ENCODE results near the gene IMPA2.

The IMPA2 gene

DNA sequence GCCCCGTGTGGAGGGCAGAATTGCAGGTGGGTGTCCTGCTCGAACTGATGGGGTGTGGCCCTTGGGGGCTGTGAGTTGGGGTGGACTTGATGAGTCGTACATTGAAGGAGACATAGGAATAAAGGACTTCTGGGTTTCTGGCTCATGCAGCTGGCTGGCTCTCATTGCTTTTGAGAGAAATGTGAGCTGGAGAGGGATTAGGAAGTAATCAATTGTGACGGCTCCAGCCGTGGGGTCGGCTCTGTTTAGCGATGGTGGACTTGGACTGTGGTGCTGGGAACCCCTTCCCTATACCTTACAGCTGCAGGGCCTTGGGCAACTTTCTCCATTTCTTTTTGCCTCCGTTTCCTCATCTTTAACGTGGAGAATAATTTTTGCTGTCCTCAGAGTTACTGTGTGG is 9.2 kb downstream of the IMPA2 start:
- DNase-seq (ENCODE audit: low spot score): no peak

DNA sequence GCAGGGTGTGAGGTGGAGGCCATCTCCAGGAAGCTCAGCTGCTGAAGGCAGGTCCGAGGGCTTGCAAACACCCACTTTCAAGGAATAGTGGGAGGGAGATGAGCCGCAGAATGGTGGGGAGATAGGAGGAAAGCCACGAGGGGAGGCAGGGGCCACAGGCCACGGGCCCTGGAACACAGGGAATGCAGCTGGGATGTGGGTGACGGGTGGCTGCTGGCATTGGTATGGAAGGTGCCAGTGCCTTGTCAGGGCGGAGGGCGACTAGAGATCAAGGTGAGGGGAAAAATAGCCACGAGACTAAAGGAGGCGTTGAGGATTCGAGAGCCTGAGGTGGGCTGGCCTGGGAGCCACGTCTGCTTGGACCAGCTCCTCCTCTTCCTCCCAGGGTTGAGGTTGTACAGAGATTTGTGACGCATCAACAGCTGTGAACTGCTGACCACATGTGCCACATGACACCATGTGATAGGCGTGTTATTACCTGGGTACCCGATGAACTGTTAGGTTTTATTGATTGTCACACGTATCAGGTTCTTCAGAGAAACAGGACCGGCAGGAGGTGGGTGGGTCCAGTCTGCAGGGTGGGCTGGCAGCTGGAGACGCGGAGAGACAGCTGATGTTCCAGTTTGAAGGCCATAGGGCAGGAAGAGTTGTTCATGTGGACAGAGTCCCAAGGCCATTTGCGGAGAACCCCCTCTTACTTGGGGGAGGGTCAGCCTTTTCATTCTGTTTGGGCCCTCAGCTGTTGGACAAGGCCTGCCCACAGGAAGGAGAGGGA is 9.9 kb downstream of the IMPA2 start:
- DNase-seq (ENCODE audit: low spot score): no peak

DNA sequence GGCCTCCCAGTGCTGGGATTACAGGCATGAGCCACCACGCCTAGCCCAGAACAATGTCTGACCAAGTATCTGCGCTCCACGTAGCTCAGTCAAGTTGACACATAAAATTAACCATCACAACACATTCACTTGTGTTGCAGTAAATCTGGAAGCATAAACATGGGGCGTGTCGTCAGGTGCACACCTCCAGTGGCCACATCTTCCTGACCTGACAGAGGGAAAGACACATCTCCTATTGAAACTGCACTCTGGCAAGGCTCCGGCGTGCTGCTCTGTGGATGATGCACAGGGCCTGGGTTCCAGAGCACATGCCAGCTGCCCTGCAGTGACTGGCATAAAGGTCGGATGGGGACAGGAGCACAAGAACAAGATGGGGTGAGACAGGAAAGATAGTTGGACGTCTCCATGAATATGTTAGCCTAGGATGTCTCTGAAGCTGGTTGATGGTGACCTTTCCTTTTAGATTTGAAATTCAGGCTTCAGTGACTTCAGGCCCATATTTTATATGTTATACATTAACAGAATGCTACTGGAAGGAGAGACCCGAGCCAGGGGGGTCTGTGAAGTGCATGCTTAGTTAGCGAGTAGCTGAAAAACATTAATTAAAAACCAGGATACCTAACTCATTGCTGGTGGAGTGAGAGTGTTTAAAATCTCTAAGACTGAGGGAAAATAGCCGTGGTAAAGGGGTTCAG is 10.9 kb downstream of the IMPA2 start:
- no peak for DNase-seq (ENCODE audit: low spot score)

DNA sequence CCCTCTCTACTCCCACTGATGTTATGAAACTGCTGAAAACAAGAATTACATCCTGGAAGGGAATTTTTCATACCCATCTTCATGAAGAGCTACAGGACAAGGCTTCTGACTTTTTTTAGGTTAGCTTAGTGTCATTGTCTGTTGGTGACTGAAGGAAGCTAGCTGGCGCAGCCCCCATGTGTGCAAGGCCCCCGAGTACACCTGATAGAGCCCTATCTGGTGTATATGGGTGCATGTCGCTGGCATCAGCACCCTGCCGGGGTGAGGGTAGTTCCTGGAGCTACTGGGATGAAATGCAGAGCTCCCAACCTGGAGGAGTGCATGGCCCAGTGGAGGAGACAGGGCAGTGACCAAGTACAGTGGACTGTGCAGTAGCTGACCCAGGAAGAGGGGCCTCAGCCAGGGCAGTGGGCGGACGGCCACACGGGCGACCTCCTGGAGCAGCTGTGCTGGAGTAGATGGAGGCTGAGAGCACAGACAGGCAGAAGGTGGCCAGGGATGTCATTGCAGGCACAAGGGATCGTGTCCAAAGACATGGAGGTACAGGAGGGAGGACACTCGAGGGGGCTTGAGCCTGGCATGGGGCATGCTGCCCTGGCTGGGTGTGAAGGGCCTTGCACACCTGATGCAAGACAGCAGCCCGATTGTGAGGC is 12.1 kb downstream of the IMPA2 start:
- no peak for DNase-seq (ENCODE audit: low spot score)

DNA sequence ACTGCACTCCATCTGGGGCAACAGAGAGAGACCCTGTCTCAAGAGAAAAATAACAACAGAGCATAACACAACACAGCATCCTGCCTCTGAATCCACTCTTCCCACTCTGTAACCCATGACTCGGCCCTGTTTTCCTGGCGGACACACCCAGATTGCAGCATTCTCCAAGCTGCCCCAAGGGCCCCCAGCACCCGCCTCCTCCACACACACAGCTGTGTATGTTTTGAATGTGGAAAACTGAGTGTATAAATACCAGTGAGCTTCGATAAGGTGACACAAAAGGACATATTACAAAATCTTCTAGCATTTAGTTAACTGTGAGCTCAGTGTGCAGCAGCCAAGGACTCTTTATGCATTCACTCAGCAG is 13.0 kb downstream of the IMPA2 start:
- no peak for DNase-seq (ENCODE audit: low spot score)

DNA sequence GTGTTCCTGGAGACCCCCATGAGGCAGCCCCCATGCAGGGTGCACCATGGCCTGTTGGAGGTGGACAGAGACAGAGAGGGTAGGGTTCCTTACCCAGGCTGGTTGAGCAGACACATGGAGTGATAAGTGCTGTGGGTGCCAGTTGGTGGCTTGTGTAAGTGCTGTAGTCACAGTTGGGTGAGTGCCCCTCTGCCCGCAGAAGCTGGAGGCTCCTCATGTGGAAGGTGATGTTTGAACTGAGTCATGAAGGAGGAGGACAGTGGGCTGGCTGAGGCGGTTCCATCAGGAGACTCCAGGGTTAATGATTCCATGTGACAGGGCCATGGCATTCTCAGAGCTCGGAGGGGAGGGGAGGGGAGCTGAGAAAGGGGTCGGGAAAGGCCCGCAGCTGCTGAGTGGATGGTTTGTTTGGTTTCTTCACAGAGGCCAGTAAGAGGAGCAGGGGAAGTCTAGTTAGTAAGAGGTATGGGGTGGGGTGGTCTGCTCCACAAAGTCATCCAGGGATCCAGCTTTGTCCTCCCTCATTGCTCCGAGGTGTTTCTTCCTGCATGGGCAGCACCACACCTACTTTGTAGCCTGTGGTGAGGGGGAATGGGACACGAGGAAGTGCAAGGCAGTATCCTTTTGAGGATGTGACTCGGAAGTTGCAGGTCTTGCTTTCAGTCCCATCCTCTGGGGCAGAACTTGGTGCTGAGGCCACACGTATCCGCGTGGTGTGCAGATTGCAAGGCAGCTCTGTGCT is 13.6 kb downstream of the IMPA2 start:
- DNase-seq (ENCODE audit: low spot score): no peak

DNA sequence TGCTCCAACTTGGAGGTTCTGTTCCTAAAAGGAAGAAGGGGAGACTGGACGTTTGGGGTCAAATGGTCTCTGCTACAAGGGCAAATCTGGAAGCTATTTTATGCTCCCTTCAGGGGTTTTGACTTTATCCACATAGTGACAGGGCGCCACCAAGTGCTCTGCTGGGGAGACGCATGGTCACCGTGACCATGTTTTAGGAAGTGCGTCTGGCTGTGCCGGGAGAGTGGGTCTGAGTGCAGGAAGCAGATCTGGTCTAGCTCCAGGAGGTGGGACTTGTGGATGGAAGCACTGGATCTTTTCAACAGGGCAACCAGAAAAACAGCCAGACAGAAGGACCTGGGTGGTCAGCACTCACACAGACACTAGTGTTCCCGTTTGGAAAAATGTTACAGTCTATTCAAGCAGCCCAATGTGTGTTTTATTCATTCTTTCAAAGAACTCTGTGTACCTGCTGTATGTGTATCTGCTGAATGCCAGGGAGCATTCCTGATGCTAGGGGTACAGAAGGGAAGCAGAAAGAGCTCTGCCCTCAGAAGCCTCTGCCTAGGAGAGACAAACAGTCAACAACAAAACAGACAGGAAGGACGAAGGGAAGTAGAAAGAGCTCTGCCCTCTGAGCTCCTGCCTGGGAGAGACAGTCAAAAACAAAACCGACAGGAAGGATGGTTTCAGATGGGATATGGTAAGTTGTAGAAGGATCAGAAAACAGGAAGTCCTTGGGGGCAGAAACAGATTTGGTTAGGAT is 14.3 kb downstream of the IMPA2 start:
- peak; percentile 79 for DNase-seq (ENCODE audit: low spot score)

DNA sequence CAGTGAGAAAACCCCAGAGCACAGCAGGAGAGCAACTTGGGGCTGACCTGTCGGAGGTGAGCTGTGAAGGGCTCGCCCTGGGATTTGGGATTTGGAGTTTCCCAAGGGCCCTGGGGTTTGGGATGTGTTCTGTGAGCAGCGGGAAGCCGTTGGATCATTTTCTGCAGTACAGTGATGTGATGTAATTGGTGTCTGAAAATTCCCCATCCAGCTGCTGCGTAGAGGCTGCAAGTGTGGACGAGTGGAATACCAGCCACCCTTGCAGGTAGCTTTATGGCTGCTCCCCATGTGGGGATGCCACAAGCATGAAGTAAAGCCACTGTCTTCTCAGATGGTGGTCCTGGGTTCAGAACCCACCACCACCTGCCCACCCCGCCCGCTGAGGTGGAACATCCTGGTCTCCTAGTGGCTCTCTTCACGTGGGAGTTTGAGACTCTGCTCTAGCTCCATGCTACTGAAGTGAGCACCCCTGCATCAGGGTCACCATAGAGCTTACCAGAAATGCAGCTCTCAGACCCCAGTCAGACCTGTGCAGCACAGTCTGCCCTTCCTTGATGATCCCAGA is 15.0 kb downstream of the IMPA2 start:
- DNase-seq (ENCODE audit: low spot score): no peak

DNA sequence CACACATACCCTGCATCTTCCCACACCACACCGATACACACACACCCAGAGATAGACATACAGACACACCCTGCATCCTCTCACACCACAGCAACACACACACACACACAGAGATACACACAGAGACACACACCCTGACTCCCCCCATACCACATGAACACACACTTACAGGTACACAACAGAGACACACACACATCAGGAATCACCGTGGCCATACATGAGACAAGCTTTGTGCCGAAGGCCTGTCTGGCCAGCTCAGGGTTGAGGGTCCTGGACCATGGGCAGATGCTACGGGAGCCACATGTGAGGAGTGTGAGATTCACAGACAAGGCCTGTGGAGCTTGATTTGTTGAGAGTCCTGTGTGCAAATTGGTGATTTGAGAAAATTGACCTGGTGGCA is 15.6 kb downstream of the IMPA2 start:
- no peak for DNase-seq (ENCODE audit: low spot score)

DNA sequence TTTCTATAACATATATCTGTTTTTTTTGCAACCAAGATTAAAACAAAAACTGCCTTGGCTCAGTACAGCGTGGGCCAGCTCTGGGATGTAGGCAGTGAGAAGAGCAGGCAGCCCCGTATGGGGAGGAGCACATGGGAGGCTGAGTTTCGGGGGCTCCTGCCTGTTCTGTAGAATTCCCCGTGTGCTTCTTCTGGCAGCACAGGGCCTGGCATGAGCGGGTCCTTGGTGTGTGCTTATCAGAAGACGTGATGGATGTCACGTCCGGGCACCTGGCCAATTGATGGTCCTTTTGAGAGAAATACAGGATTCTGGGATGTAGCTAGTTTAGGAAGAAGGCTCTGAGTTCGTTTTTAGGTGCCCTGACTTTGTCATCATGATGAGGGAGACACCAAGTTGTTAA is 16.2 kb downstream of the IMPA2 start:
- no peak for DNase-seq (ENCODE audit: low spot score)

DNA sequence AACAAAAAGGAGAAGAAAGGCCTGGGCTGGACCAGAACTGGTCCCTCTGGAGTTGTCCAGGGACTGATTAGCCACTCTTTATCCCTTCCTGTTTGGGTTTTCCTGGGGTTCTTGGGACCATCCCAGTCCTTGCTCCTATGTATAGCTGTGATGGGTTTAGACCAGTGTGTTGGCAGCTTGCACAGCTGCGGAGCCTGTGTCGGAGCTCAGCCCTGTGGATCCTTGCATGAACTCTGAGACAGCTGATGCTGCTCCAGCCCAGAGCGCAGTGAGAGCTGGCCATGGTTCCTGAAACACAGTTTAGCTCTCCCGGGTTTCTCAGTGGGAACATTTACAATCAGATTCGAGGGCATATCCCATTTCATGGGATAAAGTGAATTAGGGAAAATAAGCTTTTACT is 16.9 kb downstream of the IMPA2 start:
- DNase-seq (ENCODE audit: low spot score): no peak

DNA sequence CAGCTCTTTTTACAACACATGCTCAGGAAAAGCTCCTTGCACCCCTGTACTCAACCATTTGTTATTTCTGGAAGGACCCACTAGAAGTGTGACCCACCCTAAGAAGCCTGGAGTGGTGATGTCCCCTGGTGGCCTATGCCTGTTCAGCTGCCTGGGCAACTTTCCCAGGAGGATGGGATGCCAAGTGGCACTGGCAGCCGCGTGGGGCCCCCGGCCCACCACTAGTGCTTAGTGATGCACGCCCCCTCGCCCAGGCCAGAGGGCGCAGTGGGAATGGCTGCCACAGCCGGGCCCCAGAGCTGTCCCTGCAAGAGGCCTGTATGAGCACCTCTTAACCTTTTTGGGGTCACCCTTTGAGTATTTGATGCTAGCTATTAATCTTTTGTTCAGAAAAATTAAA is 18.1 kb downstream of the IMPA2 start:
- DNase-seq (ENCODE audit: low spot score): no peak

DNA sequence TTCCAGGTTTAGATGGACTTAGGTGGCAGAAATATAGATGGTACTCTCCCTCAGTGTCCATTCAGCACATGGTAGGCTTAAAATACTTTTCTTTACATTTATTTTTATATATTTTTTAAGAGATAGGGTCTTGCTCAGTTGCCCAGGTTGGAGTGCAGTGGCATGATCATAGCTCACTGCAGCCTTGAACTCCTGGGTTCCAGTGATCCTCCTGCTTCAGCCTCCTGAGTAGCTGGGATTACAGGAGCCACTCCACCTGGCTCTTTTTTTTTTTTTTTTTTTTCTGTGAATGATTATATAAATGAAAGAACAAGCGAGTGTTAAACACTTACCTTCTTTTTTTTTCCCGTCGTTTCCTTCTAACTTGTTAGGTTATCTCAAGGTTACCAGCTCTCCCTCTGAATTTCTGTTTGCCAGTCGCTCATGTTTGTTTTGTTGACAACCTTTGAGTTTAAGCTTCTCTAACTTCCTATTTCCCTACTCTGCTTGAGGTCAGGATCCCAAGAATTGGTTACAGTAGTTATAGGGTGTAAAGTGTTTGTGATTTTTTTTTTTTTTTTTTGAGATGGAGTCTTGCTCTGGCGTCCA is 18.9 kb downstream of the IMPA2 start:
- no peak for DNase-seq (ENCODE audit: low spot score)

DNA sequence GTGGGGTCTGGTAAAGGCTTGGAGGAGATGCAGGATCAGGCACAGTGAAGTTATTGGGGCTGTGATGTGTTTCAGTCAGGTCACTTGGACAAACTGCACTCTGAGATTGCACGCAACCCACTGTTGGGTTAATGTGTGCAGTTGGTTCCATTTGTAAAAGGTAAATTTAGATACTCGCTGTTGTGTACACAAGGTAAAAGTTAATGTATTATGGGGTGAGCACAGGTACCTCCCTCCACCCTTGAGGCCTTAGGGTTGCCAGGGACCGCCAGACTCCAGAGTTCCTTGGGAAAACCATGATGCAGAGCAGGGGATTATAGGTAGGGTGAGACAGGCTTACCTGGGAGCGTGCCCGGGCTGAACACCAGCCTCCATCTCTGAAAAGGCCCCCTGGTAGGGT is 20.1 kb downstream of the IMPA2 start:
- DNase-seq (ENCODE audit: low spot score): no peak

DNA sequence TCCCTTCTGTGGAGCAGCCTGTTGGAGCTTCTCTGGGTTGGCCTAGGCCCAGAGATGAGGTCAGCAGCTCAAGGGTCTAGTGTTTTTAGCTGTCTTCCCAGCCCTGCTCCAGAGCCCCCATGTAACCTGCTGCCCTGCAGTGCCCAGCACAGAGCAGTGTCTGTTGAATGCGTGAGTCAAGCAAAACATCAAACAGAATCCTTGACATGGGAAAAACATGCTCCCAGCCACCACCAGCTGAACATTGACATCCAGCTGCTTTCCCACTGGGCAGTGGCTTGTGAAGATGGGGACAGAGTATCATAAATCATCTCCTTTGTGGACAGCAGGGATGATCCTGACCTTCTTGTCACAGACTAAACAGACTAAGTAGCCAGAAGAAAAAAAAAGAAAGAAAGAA is 22.6 kb downstream of the IMPA2 start:
- no peak for DNase-seq (ENCODE audit: low spot score)

DNA sequence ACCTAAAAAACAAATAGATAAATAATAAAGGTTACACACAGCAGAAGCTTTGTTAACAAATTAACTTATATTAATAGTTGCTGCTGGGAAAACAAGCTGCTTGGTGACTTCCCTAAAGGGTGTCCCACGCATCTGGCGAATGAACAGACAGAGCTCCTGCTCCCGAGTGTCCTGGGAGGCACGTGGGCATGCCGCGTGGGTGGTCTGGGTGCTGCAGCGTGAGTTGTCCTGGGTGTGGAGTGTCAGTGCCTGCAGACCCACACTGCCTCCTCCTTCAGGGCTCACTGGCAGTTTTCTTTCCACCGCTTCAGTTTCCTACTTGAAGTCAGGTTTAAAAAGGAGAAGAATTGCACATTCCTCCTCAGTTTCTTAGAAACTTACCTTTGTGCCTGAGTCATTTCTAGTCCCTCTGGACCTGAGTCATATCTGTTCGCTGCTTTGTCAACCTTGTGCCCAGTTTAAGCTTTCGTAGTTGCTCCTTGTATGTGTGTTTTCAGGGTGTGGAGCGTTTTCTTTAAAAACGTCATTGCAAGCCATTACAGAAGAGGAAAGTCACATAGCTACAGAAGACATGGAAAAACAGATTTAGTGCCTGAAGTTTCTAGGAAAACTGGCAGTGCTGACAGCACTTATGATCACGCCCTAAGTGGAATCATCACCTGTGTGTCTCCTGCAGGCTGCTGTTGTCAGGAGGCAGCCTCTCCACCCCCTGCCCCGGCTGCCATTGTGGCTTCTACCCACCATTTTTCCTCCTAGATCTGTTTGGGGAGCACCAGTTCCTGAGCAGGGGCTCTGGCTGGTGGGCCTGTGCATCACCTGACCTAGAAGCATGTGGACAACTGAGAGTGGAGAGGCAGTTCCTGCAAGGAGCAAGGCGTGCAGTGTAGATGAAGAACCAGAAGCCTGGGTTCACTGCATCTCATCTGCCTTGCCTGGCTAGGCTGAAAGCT is 24.5 kb downstream of the IMPA2 start:
- no peak for DNase-seq (ENCODE audit: low spot score)

DNA sequence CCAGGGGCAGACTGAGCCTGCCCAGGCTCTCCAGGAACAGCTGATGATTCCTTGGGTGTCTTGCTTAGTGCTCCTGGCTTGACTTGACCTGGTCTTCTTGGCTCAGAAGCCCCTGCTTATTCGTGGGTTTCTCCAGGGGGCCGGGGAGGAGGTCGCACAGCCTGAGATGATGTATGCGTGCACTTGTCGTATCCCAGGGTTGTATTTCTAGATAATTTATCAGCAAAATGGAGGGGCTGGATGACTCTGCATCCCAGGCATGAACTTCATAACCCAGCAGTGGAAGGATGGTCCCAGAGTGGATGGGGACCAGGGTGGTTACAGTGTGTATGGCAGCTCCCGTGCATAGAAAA is 25.2 kb downstream of the IMPA2 start:
- DNase-seq (ENCODE audit: low spot score): no peak

DNA sequence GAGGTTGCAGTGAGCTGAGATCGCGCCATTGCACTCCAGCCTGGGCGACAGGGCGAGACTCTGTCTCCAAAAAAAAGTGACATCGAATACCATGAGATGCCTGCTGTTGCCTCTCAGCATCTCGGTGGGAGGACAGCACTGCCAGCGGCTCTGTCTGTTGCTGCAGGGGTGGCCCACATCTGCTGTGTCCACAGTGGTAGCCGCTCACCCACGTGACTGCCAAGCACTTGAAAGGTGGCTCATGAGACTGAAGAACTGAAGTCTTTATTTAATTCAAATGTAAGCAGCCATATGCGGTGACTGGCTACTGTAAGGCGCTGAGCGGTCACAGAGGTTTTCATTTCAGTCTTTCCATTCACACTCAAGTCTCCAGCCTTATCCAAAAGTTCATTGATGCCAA is 25.8 kb downstream of the IMPA2 start:
- no peak for DNase-seq (ENCODE audit: low spot score)

DNA sequence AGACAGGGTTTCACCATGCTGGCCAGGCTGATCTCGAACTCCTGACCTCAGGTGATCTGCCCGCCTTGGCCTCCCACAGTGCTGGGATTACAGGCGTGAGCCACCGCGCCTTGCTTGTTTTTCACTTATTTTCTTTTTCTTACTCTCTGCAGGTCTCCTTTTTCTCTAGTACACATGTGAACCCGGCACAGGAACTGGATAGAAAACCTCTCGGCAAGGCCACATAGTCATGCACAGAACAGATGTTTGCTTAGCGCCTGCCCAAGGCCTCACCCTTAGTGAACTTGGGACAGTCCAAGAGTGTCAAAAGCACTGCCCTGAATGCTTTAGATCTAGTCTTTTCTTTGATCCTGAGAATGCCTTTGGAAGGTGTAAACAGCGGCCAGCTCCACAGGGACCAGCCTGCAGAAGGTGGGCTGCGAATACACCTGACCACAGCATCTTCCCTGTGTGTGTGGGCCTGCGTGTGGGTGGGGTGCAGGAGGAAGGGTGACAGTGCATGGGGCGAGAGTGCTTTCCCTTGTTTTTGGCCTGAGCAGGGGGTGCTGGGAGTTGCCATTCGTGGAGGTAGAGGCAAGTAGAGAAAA is 27.0 kb downstream of the IMPA2 start:
- DNase-seq (ENCODE audit: low spot score): no peak
